ENCODE data around the gene PLCL2.
A peak's percentile ranks its signal among the peaks of the same experiment; 100 is the strongest.

PLCL2 gene

DNA sequence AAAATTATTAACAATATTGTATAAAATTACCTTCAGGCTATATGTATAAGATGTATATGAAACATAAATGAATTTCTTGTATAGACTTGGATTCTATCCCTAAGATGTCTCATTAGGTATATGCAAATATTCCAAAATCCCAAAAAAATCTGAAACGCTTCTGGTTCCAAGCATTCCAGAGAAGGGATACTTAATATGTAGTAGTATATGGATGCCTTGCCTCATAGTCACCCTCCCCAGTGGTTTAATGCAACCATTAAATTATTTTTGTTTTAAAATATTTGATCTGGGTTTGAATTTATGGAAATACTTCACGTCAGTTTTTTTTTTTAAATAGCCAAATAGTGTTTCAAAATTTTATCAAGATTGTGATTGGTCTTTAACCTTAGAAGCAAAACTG is 27.2 kb downstream of the PLCL2 start:
- Mint-ChIP-seq H3K36me3 (ENCODE audit: low read depth) (no peaks in the 10 kb centered on the region), H3K9me3 (no peaks in the 10 kb centered on the region), H3K27ac (no peak overlapping the region), H3K4me3 (no peak overlapping the region), H3K27me3 (no peaks in the 10 kb centered on the region), H3K4me1 (ENCODE audit: low read depth) (peaks cover 81% of the 10 kb centered on the region)
- no peak for DNase-seq

DNA sequence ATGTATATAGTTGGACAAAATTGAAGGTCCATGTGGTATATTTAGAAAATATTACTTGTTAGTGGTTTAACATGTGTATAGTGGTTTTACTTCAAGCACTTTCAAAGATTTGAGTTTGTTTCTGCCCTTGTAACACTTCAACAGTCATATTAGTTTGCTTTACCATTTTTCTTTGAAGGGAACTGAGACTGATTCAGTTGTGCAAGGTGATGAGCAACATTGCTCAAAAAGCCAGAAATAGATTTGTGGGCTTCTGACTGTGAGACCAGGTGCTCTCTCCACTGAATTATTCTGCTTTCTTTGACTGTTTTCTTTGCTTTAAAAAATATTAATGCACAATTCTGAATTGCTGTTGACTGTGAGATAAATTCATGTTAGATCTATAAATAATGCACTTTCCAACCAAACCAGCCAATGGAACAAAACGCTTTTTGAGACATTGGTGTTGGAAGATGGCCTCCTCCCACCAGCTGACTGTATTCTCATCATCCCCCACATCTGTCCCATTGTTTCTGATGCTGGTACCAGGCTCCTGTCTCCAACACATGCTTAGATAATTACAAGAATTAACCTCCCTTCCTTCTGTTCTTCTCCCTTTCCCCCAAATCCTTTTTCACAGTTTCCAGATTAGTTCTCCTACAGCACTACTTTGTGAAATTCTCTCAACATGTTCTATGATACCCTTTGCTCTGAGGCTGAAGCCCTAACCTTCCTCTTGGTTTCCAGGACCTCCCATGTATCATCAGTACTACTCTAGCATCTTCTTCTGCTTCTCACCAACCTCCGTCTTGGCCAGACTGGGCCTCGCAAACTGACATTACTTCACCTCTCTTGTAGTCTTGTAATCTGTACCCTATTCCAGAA is 27.9 kb downstream of the PLCL2 start:
- Mint-ChIP-seq H3K4me3 (no peak overlapping the region), H3K9me3 (no peaks in the 10 kb centered on the region), H3K27me3 (no peaks in the 10 kb centered on the region), H3K27ac (peak overlapping the region; percentile 80), H3K36me3 (ENCODE audit: low read depth) (no peaks in the 10 kb centered on the region), H3K4me1 (ENCODE audit: low read depth) (peaks cover 81% of the 10 kb centered on the region)
- no peak for DNase-seq

DNA sequence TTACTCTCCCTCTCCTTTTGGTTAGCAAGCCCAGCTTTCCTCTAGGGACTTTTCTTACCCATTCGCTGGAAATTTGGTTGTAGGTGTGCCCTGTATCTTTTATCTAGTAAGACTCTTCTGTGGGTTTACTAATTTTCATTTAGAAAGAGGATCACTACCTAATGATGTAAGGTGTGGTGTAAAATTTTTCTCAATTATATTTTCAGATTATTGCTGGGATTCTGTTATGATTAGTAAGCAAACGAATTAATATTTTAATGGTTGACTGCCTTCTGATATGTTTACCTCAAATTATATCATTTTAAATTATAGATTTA is 28.5 kb downstream of the PLCL2 start:
- H3K9me3 Mint-ChIP-seq, result no peaks in the 10 kb centered on the region
- no peaks in the 10 kb centered on the region for H3K36me3 Mint-ChIP-seq (ENCODE audit: low read depth)
- H3K4me1 Mint-ChIP-seq (ENCODE audit: low read depth), result peaks cover 82% of the 10 kb centered on the region
- peak overlapping the region; percentile 80 for H3K27ac Mint-ChIP-seq
- H3K27me3 Mint-ChIP-seq, result no peaks in the 10 kb centered on the region
- DNase-seq, result no peak
- no peak overlapping the region for H3K4me3 Mint-ChIP-seq

DNA sequence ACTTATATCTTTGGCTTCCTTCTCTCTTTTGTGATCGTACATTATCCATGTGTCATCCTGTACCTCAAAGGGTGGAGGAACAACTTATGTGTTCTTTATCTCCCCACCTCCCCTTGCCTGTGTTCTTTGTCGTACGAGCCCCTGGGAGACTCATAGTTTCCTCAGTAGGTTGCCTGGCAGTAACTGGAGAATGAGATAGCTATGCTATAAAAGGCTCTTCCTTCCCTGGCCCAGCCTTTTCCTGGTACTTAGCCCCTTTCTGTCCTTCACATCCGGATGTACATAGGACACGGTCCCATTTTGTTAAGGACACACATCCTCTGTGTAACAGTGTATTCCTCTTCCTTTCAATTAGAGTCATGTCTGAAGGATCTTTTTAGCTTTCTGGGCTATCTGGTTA is 32.1 kb downstream of the PLCL2 start:
- peaks cover 77% of the 10 kb centered on the region for H3K4me1 Mint-ChIP-seq (ENCODE audit: low read depth)
- H3K36me3 Mint-ChIP-seq (ENCODE audit: low read depth), result no peaks in the 10 kb centered on the region
- peak overlapping the region; percentile 94 for H3K27ac Mint-ChIP-seq
- no peak for DNase-seq
- peak overlapping the region; percentile 34 for H3K4me3 Mint-ChIP-seq
- H3K27me3 Mint-ChIP-seq, result no peaks in the 10 kb centered on the region
- no peaks in the 10 kb centered on the region for H3K9me3 Mint-ChIP-seq

DNA sequence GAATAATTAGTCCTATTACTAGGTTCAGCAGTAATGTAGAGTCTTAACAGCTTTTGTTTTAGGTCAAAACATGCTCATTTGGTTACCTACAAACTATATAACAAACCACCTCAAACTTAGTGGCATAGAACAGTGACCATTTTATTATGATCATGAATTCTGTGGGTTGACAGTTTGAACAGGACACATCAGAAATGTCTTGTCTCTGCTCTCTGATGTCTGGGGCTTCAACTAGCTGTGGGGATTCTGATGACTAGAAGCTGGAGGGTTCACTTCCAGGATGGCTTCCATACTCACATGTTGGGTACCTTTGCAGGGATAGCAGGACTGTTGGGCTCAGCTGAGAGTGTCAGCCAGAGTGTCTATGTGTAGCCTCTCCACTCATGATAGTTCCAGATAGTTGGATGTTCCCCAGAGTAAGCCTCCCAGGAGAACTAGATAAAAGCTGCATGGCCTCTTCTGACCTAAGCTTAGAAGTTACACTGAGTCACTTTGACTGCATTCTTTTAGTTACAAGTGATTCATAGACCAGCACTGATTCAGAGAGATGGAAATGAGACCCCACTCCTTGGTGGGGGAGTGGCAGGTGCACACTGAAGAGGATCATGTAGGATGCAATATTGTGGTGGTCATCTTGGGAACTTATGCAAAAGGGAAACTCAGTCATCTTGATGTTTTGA is 32.6 kb downstream of the PLCL2 start:
- Mint-ChIP-seq H3K27ac (peak overlapping the region; percentile 94), H3K9me3 (no peaks in the 10 kb centered on the region), H3K4me3 (peak overlapping the region; percentile 37), H3K36me3 (ENCODE audit: low read depth) (no peaks in the 10 kb centered on the region), H3K4me1 (ENCODE audit: low read depth) (peaks cover 75% of the 10 kb centered on the region), H3K27me3 (no peaks in the 10 kb centered on the region)
- no peak for DNase-seq

DNA sequence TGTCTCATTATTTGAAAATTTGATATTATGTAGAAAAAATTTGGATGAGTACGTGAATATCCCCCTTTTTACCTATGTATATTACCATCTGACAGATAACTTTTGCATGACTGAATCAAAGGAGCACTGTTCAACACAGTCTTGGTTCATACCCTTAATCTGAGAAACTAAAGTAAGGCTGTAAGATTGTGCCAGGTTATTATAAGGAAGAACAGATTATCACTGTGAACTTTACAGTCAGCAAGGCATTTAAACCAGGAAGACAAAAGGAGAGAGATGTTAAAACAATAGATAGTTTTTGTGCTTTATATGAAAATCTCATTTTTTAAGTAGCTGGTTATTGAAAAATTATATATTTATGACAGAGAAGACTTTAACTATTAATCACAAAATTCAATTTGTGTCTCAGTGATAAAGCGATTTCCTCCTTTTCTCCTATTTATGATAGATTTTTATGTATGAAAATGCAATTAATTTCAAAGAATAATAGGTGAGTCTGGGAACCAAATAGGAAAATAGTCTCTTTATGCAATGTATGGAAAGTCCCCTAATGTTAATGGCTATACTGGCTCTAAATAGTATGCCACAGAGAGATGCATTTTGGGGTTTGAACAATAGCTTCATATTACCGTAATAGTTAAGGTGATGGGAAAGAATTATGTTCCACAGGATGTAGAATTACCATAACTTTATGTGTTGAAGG is 33.4 kb downstream of the PLCL2 start:
- Mint-ChIP-seq H3K27ac (peak overlapping the region; percentile 94), H3K9me3 (no peaks in the 10 kb centered on the region), H3K4me1 (ENCODE audit: low read depth) (peaks cover 70% of the 10 kb centered on the region), H3K4me3 (no peak overlapping the region), H3K27me3 (no peaks in the 10 kb centered on the region), H3K36me3 (ENCODE audit: low read depth) (no peaks in the 10 kb centered on the region)
- no peak for DNase-seq

DNA sequence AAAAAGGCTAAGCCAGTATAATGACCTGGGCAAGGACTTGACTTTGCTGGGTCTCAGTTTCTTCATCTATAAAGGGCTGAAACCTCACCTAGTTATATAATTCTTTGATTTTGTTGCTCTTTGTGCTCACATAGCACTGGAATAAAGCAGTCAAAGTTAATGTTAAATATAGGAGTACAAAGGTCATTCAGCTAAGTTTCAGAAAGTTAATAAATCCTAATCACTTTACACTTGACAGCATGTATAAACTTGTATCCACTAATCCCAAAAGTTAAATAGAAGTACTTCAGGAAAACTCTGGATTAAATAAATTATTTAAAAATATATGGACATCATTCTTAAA is 33.9 kb downstream of the PLCL2 start:
- Mint-ChIP-seq H3K9me3 (peaks cover 1% of the 10 kb centered on the region), H3K4me3 (no peak overlapping the region), H3K27ac (no peak overlapping the region), H3K27me3 (no peaks in the 10 kb centered on the region), H3K36me3 (ENCODE audit: low read depth) (no peaks in the 10 kb centered on the region), H3K4me1 (ENCODE audit: low read depth) (peaks cover 73% of the 10 kb centered on the region)
- DNase-seq, result no peak

GRCh38 chr3:16923112-16923511 is 38.4 kb downstream of the PLCL2 start:
- H3K4me3 Mint-ChIP-seq, result no peak overlapping the region
- H3K4me1 Mint-ChIP-seq (ENCODE audit: low read depth), result peaks cover 57% of the 10 kb centered on the region

DNA sequence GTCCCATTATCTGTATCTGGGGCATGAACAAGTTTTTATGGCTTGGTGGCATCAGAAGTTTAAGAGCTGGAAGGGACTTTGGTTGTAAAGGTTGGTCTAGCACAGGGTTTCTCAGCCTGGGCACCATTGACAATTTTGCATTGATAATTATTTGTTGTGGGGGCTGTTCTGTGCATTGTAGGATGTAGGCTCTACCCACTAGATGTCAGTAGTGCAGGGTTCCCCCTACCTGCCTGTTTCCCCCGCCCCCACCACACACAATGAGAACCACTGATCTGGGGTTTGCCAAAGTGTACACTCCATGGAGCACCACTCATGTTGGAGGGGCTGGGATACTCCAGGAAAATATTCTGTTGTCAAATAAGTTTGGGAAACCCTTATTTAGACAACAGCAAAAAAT is 42.7 kb downstream of the PLCL2 start:
- H3K27me3 Mint-ChIP-seq, result no peaks in the 10 kb centered on the region
- H3K36me3 Mint-ChIP-seq (ENCODE audit: low read depth), result peaks cover 16% of the 10 kb centered on the region
- H3K4me3 Mint-ChIP-seq, result no peak overlapping the region
- DNase-seq, result no peak
- H3K9me3 Mint-ChIP-seq, result peaks cover 4% of the 10 kb centered on the region
- no peak overlapping the region for H3K27ac Mint-ChIP-seq
- peaks cover 69% of the 10 kb centered on the region for H3K4me1 Mint-ChIP-seq (ENCODE audit: low read depth)

More at GRCh38 chr3:16923112-16923511, 38.4 kb downstream of the PLCL2 start:
- no peaks in the 10 kb centered on the region for H3K27me3 Mint-ChIP-seq
- H3K36me3 Mint-ChIP-seq (ENCODE audit: low read depth), result peaks cover 7% of the 10 kb centered on the region
- DNase-seq, result no peak
- no peak overlapping the region for H3K27ac Mint-ChIP-seq
- H3K9me3 Mint-ChIP-seq, result peaks cover 4% of the 10 kb centered on the region

DNA sequence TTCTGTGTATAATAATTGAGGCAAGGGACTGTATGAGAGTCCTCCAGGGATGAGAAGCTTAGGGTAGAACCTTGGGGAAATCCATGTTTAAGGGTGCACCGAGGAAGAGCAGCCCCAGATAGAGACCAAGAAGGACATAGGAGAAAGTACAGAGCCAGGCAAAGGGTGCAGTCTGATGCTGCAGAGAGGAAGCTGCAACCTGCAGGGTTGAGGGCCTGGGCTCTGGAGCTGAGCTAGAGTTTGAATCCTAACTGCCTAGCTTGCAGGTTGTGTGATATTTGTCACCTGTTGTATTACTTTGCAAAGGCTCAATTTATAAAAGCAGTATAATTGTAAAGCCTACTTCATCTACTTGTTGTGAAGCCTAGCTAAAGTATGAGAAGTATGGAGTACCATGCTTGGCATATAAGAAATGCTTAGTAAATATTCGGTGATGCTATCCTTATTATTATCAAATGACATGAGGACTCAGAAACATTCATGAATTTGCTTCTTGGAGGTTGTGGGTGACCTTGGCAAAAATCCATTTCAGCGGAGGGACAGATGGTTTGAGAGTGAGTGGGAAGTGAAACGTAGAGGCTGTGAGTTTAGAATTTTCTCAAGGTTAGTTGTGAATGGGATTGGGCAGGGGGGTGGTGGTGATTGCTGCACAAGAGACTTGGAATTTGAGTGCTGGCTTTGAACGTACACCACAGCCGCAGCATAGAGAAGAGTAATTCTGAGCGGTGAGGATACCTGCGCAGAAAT is 43.8 kb downstream of the PLCL2 start:
- Mint-ChIP-seq H3K4me1 (ENCODE audit: low read depth) (peaks cover 74% of the 10 kb centered on the region), H3K27ac (peak overlapping the region; percentile 4), H3K36me3 (ENCODE audit: low read depth) (peaks cover 17% of the 10 kb centered on the region), H3K9me3 (peaks cover 4% of the 10 kb centered on the region), H3K27me3 (no peaks in the 10 kb centered on the region), H3K4me3 (no peak overlapping the region)
- no peak for DNase-seq

DNA sequence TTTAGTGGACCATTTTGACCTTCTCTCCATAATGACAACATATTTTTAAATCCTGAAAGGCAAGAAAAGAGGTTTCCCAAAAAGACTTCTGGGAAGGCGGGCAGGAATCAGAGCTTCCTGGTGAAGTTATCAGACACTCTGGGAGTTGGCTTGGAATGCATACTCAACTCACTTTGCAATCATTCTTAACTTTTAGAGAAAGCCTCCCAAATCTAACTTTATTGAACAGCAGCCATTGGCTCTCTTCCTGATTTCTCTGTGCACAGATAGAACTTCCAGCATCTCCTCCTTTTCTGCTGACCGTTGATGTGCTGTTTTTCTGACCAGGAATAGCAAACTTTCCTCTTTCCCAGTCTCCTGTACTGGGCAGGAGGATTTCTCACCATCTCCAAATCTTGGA is 44.6 kb downstream of the PLCL2 start:
- Mint-ChIP-seq H3K9me3 (no peaks in the 10 kb centered on the region), H3K36me3 (ENCODE audit: low read depth) (peaks cover 15% of the 10 kb centered on the region), H3K27ac (no peak overlapping the region), H3K27me3 (no peaks in the 10 kb centered on the region), H3K4me3 (no peak overlapping the region), H3K4me1 (ENCODE audit: low read depth) (peaks cover 78% of the 10 kb centered on the region)
- DNase-seq, result no peak

GRCh38 chr3:16932877-16933276 is 48.1 kb downstream of the PLCL2 start:
- H3K4me1 Mint-ChIP-seq (ENCODE audit: low read depth), result peaks cover 94% of the 10 kb centered on the region
- H3K9me3 Mint-ChIP-seq, result no peaks in the 10 kb centered on the region
- H3K36me3 Mint-ChIP-seq (ENCODE audit: low read depth), result peaks cover 19% of the 10 kb centered on the region
- no peaks in the 10 kb centered on the region for H3K27me3 Mint-ChIP-seq
- peak overlapping the region; percentile 53 for H3K4me3 Mint-ChIP-seq
- peak overlapping the region; percentile 72 for H3K27ac Mint-ChIP-seq
- no peak for DNase-seq

DNA sequence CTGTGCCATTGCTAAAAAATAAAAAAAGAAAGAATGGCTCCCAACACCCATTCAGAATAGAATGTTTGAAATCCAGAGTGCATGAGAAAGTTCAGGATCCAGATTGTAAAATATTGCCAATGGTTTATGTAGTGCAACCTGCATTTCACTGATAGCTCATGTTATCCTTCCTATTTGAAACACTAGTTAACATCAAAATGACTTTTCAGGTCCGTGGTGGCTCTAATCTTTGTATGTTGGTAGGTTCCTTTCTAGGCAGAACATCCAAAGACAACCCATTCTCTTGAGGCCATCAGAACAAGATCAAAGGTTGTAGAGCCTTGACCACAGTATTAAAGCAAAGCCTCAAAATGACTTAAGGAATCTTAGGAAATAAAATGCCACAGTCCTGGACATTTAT is 51.0 kb downstream of the PLCL2 start:
- Mint-ChIP-seq H3K36me3 (ENCODE audit: low read depth) (peaks cover 19% of the 10 kb centered on the region), H3K9me3 (no peaks in the 10 kb centered on the region), H3K4me3 (no peak overlapping the region), H3K4me1 (ENCODE audit: low read depth) (peaks cover 87% of the 10 kb centered on the region), H3K27ac (no peak overlapping the region), H3K27me3 (no peaks in the 10 kb centered on the region)
- DNase-seq, result no peak

GRCh38 chr3:16936233-16936632 is 51.5 kb downstream of the PLCL2 start:
- H3K36me3 Mint-ChIP-seq (ENCODE audit: low read depth), result peaks cover 19% of the 10 kb centered on the region
- DNase-seq, result no peak
- H3K4me1 Mint-ChIP-seq (ENCODE audit: low read depth), result peaks cover 87% of the 10 kb centered on the region
- peak overlapping the region; percentile 41 for H3K4me3 Mint-ChIP-seq
- H3K27me3 Mint-ChIP-seq, result no peaks in the 10 kb centered on the region
- no peaks in the 10 kb centered on the region for H3K9me3 Mint-ChIP-seq
- H3K27ac Mint-ChIP-seq, result peak overlapping the region; percentile 74

All from activated T-cell treated with anti-CD3 and anti-CD28 coated beads, Interleukin-2, amount 50 U/mL, for 24 hours (primary cell).